Fibroblast of lung (primary cell): ENCODE data around the gene DSTN.

Experiments
- CTCF ChIP-seq, 2 donors: IDR thresholded peaks in 1 of 2; conservative IDR thresholded peaks in 1 of 2; 1 replicate in 1 of 2; 2 replicates in 1 of 2; pipeline ENCODE4 v1.5.1; 2011 to 2012; ENCODE audit warnings: low read length in 2 of 2, control low read depth in 1 of 2, inconsistent platforms in 1 of 2, low read depth in 1 of 2, mild to moderate bottlenecking in 1 of 2
- EZH2 ChIP-seq: IDR thresholded peaks from 2 replicates; pipeline ENCODE4 v1.5.1; 2012; ENCODE audit warnings: low read length, control low read depth, mild to moderate bottlenecking; ENCODE audit errors: missing control alignments

- no peak for TF ChIP-seq CTCF (conservative IDR thresholded peaks at IDR 0.05 in 1 of 2, IDR thresholded peaks at IDR 0.05 in 1 of 2; ENCODE audit: low read depth in 1 of 2, low read length in 2 of 2)
- TF ChIP-seq EZH2, result no peak
Measured at GRCh38 chr20:17534077-17534476, 35.8 kb upstream of the DSTN start.
